GM12878 (cell line): ENCODE results near the gene STX1B. TPM values are rescaled to one million over a fixed set of nuclear protein-coding genes. Genes with fewer than 3 reads are reported as not detected.
A peak's percentile ranks its signal among the peaks of the same experiment; 100 is the strongest.

Source experiments
- BCL3 ChIP-seq: IDR thresholded peaks from 2 replicates; pipeline ENCODE4 v1.6.1; 2011; ENCODE audit warnings: borderline replicate concordance, low read depth, mild to moderate bottlenecking, moderate library complexity, low read length; ENCODE audit not compliant: insufficient read depth, poor library complexity, severe bottlenecking
- BHLHE40 ChIP-seq, 2 experiments: fragments of 450-650 bp in 1 of 2; IDR thresholded peaks; 2 replicates each; pipeline ENCODE4 v1.6.1; 2011 to 2017; ENCODE audit warnings: low read depth in 2 of 2, borderline replicate concordance in 1 of 2, improper control_type of control experiment in 1 of 2, low read length in 1 of 2, mild to moderate bottlenecking in 1 of 2
- CBX3 ChIP-seq: fragments of 200-600 bp; sonication (generic); IDR thresholded peaks from 2 replicates; pipeline ENCODE4 v1.6.1; 2016; ENCODE audit warnings: low read depth, borderline replicate concordance
- CHD1 ChIP-seq: IDR thresholded peaks from 2 replicates; pipeline ENCODE4 v1.6.1; 2012; ENCODE audit warnings: low read depth, low read length, improper control_type of control experiment
- CHD4 ChIP-seq: fragments of 200-600 bp; sonication (generic); IDR thresholded peaks from 2 replicates; pipeline ENCODE4 v1.6.1; 2016; ENCODE audit warnings: mild to moderate bottlenecking
- CREB1 ChIP-seq: IDR thresholded peaks from 2 replicates; pipeline ENCODE4 v1.6.1; 2012; ENCODE audit warnings: low read depth, mild to moderate bottlenecking, inconsistent platforms
- ESRRA ChIP-seq: IDR thresholded peaks from 2 replicates; pipeline ENCODE4 v1.6.1; 2012; ENCODE audit warnings: mild to moderate bottlenecking, low read length, improper control_type of control experiment
- FOXM1 ChIP-seq: IDR thresholded peaks from 2 replicates; pipeline ENCODE4 v1.6.1; 2012; ENCODE audit warnings: low read depth, mild to moderate bottlenecking, inconsistent platforms, low read length, moderate library complexity
- IKZF1 ChIP-seq: fragments of 450-650 bp; conservative IDR thresholded peaks from 2 replicates; pipeline ENCODE4 v1.6.1; 2017; ENCODE audit warnings: antibody characterized with exemption, mild to moderate bottlenecking
- KAT2A ChIP-seq: conservative IDR thresholded peaks from 2 replicates; pipeline ENCODE4 v1.6.1; 2011; ENCODE audit warnings: low read depth, low read length; ENCODE audit not compliant: control insufficient read depth
- NR2C1 ChIP-seq: fragments of 450-650 bp; IDR thresholded peaks from 2 replicates; pipeline ENCODE4 v1.6.1; 2017; ENCODE audit warnings: antibody characterized with exemption, mild to moderate bottlenecking, moderate library complexity
- PKNOX1 ChIP-seq: fragments of 450-650 bp; IDR thresholded peaks from 2 replicates; pipeline ENCODE4 v1.6.1; 2016; ENCODE audit warnings: mild to moderate bottlenecking
- RAD21 ChIP-seq: IDR thresholded peaks from 2 replicates; pipeline ENCODE4 v1.6.1; 2011; ENCODE audit warnings: mild to moderate bottlenecking, low read depth, low read length, moderate library complexity; ENCODE audit not compliant: insufficient read depth
- RB1 ChIP-seq: fragments of 450-650 bp; formaldehyde crosslinking; IDR thresholded peaks from 2 replicates; pipeline ENCODE4 v1.6.1; 2017; ENCODE audit warnings: mild to moderate bottlenecking, borderline replicate concordance
- RCOR1 ChIP-seq: conservative IDR thresholded peaks from 2 replicates; pipeline ENCODE4 v1.6.1; 2012; ENCODE audit warnings: low read depth, low read length, improper control_type of control experiment
- SMAD1 ChIP-seq: fragments of 450-650 bp; IDR thresholded peaks from 2 replicates; pipeline ENCODE4 v1.6.1; 2018; ENCODE audit warnings: mild to moderate bottlenecking, low read depth; ENCODE audit not compliant: partially characterized antibody
- STAT3 ChIP-seq: IDR thresholded peaks from 2 replicates; pipeline ENCODE4 v1.6.1; 2011; ENCODE audit warnings: low read depth, low read length, improper control_type of control experiment
- ZNF24 ChIP-seq: fragments of 450-650 bp; IDR thresholded peaks from 2 replicates; pipeline ENCODE4 v1.6.1; 2017; ENCODE audit warnings: antibody characterized with exemption, mild to moderate bottlenecking
- polyA plus RNA-seq, 11 experiments: library from polyadenylated mRNA; depleted of rRNA in 4 of 11; unstranded in 6 of 11; stranded (reverse) in 5 of 11; fragments of >200 nt; fragmentation: Nextera tagmentation in 4 of 11; fragmentation: Illumina TruSeq in 1 of 11; extraction: Ambion mirVana in 4 of 11; extraction: Trizol in 1 of 11; gene quantifications; 1 replicate in 1 of 11; 2 replicates in 10 of 11; pipeline versions ENCODE4 v1.2.1 to v1.2.3, GENCODE V29; 2011 to 2016; ENCODE audit warnings: inconsistent platforms in 2 of 11, missing spikeins in 2 of 11, low read depth in 1 of 11
- total RNA-seq, 4 experiments: library from RNA; depleted of rRNA in 3 of 4; stranded (reverse); fragments of >200 nt in 3 of 4; fragmentation: Illumina TruSeq in 1 of 4; extraction: Trizol in 1 of 4; gene quantifications; 2 replicates each; pipeline versions ENCODE4 v1.2.1 to v1.2.3, GENCODE V29; 2013 to 2021
- TF ChIP-seq, protein P1 (sequence below): IDR thresholded peaks from 2 replicates; pipeline ENCODE4 v1.6.1; 2012; ENCODE audit warnings: low read depth, low read length, improper control_type of control experiment
- TF ChIP-seq, protein P2 (sequence below): fragments of 450-650 bp; IDR thresholded peaks from 2 replicates; pipeline ENCODE4 v1.6.1; 2017; ENCODE audit warnings: low read depth, mild to moderate bottlenecking, moderate library complexity

Gene STX1B
- total and polyA plus RNA-seq, 10 of the 15 experiments (the other 5 are each of a cell fraction or from before 2014, with no cell fraction given): 0.22 to 2.5 (median 1.1) TPM

- TF ChIP-seq SMAD1 (peak; percentile 51), RCOR1 (no peak), ESRRA (no peak), NR2C1 (no peak), STAT3 (no peak), BHLHE40 (IDR thresholded peaks at IDR 0.05; ENCODE audit: borderline replicate concordance in 1 of 2, low read depth in 2 of 2, low read length in 1 of 2) (peak; percentile 46 to 48; a peak in 2 of 4 replicates), IKZF1 (peak; percentile 70), CREB1 (0 out of 2 replicates have a peak, but pooled peaks have one; percentile 14), FOXM1 (no peak), RB1 (no peak), RAD21 (no peak), CHD4 (no peak), BCL3 (no peak), ZNF24 (no peak), PKNOX1 (no peak), CBX3 (no peak), CHD1 (no peak), KAT2A (no peak)
- TF ChIP-seq, protein P1, sequence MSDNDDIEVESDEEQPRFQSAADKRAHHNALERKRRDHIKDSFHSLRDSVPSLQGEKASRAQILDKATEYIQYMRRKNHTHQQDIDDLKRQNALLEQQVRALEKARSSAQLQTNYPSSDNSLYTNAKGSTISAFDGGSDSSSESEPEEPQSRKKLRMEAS: 0 out of 2 replicates have a peak, but pooled peaks have one; percentile 21
- TF ChIP-seq, protein P2, sequence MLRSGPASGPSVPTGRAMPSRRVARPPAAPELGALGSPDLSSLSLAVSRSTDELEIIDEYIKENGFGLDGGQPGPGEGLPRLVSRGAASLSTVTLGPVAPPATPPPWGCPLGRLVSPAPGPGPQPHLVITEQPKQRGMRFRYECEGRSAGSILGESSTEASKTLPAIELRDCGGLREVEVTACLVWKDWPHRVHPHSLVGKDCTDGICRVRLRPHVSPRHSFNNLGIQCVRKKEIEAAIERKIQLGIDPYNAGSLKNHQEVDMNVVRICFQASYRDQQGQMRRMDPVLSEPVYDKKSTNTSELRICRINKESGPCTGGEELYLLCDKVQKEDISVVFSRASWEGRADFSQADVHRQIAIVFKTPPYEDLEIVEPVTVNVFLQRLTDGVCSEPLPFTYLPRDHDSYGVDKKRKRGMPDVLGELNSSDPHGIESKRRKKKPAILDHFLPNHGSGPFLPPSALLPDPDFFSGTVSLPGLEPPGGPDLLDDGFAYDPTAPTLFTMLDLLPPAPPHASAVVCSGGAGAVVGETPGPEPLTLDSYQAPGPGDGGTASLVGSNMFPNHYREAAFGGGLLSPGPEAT: peak; percentile 41; the same call in 1 of the 2 replicates
Observed at GRCh38 chr16:30949650-30950515, 60.6 kb downstream of the STX1B start (continued).
